GM12878 (cell line): ENCODE results near the gene CDKL5. TPM values are rescaled to one million over a fixed set of nuclear protein-coding genes. Genes with fewer than 3 reads are reported as not detected.

ENCODE experiments used
- ATAC-seq: fragments of 200-7000 bp; cut with Tn5 transposase; 3 replicates; pipeline ENCODE4 v1.9.1; 2020; ENCODE audit warnings: mild to moderate bottlenecking, moderate library complexity
- BruUV-seq: library from RNA; stranded (reverse); fragments of 400-500 nt; replicated peaks from 2 replicates; lab custom pipeline; 2021; lab: Mats Ljungman, UMichigan
- CTCF ChIA-PET: fragments of 300-600 bp; sonication (Branson Sonifier 250); formaldehyde crosslinking; extraction: SDS; loops from one replicate; lab custom pipeline; 2021; ENCODE audit warnings: inconsistent platforms; lab: Yijun Ruan, JAX
- POLR2A ChIA-PET: fragments of 350-600 bp; formaldehyde crosslinking; extraction: SDS; loops from one replicate; lab custom pipeline; 2021; ENCODE audit warnings: inconsistent platforms; lab: Charles Lee
- RAD21 ChIA-PET: fragments of 300-600 bp; sonication (Branson Sonifier 250); formaldehyde crosslinking; loops from one replicate; lab custom pipeline; 2023; ENCODE audit warnings: antibody characterized with exemption; ENCODE audit not compliant: unreplicated experiment; lab: Charles Lee
- SMC1A ChIA-PET: fragments of 300-600 bp; sonication (Branson Sonifier 250); formaldehyde crosslinking; loops from one replicate; lab custom pipeline; 2023; ENCODE audit not compliant: unreplicated experiment, uncharacterized antibody; lab: Charles Lee
- DNase-seq: peaks from one replicate; pipeline ENCODE4 v3.0.0-alpha.2; 2011; ENCODE audit warnings: low read depth, low spot score
- FAIRE-seq: peaks from 3 replicates; lab custom pipeline; 2011; peaks lifted over from hg19 to GRCh38; lab: Jason Lieb, UNC
- H2AFZ ChIP-seq: 2 replicates; pipeline ENCODE4 v1.6.0; 2011; ENCODE audit warnings: low read depth, low read length, control low read depth; ENCODE audit not compliant: control insufficient read depth
- H3K27ac ChIP-seq: 2 replicates; pipeline ENCODE4 v1.5.1; 2011; ENCODE audit warnings: control low read depth; ENCODE audit not compliant: control insufficient read depth, insufficient read depth
- H3K27me3 ChIP-seq, 2 experiments: replicated peaks in 1 of 2; 2 replicates each; pipeline versions ENCODE4 v1.6.0 to v1.6.1; 2011; ENCODE audit warnings: low read length in 1 of 2; ENCODE audit not compliant: control insufficient read depth in 2 of 2, insufficient read depth in 2 of 2
- H3K36me3 ChIP-seq, 2 experiments: 2 replicates each; pipeline ENCODE4 v1.5.1; 2011; ENCODE audit warnings: low read length in 1 of 2; ENCODE audit not compliant: control insufficient read depth in 2 of 2, insufficient read depth in 2 of 2
- H3K4me1 ChIP-seq: 2 replicates; pipeline ENCODE4 v1.6.1; 2011; ENCODE audit warnings: mild to moderate bottlenecking, low read length, moderate library complexity, mixed read lengths; ENCODE audit not compliant: control insufficient read depth, insufficient read depth
- H3K4me2 ChIP-seq: 2 replicates; pipeline ENCODE4 v1.6.0; 2011; ENCODE audit warnings: control low read depth; ENCODE audit not compliant: control insufficient read depth, insufficient read depth
- H3K4me3 ChIP-seq: fragments of 200-600 bp; sonication (generic); 2 replicates; pipeline ENCODE4 v1.5.1; 2016
- H3K79me2 ChIP-seq: 2 replicates; pipeline ENCODE4 v1.6.0; 2011; ENCODE audit warnings: low read length; ENCODE audit not compliant: control insufficient read depth, insufficient read depth
- H3K9ac ChIP-seq: 2 replicates; pipeline ENCODE4 v1.8.0; 2011; ENCODE audit warnings: low read length, control low read depth, mixed read lengths; ENCODE audit not compliant: control insufficient read depth, insufficient read depth
- H3K9me3 ChIP-seq: replicated peaks from 3 replicates; pipeline ENCODE4 v1.5.1; 2011; ENCODE audit warnings: mild to moderate bottlenecking, low read length; ENCODE audit not compliant: control insufficient read depth, insufficient read depth
- H4K20me1 ChIP-seq: 2 replicates; pipeline ENCODE4 v1.6.0; 2011; ENCODE audit not compliant: control insufficient read depth, insufficient read depth
- BHLHE40 ChIP-seq, 2 experiments: fragments of 450-650 bp in 1 of 2; IDR thresholded peaks; 2 replicates each; pipeline ENCODE4 v1.6.1; 2011 to 2017; ENCODE audit warnings: low read depth in 2 of 2, borderline replicate concordance in 1 of 2, improper control_type of control experiment in 1 of 2, low read length in 1 of 2, mild to moderate bottlenecking in 1 of 2
- ETV6 ChIP-seq, 2 experiments: fragments of 450-650 bp in 1 of 2; IDR thresholded peaks in 1 of 2; conservative IDR thresholded peaks in 1 of 2; 2 replicates each; pipeline ENCODE4 v1.6.1; 2014; ENCODE audit warnings: antibody characterized with exemption in 1 of 2, borderline replicate concordance in 1 of 2, low read depth in 1 of 2, mild to moderate bottlenecking in 1 of 2, moderate library complexity in 1 of 2
- MYB ChIP-seq: fragments of 150-350 bp; IDR thresholded peaks from 2 replicates; pipeline ENCODE4 v1.6.1; 2014; ENCODE audit warnings: mild to moderate bottlenecking, low read depth, low read length, borderline replicate concordance
- NR2C2 ChIP-seq: IDR thresholded peaks from 2 replicates; pipeline ENCODE4 v1.6.1; 2011; ENCODE audit warnings: borderline replicate concordance, low read depth; ENCODE audit not compliant: control insufficient read depth, insufficient read length
- RBBP5 ChIP-seq: fragments of 200-600 bp; sonication (generic); conservative IDR thresholded peaks from 2 replicates; pipeline ENCODE4 v1.6.1; 2016
- TARDBP ChIP-seq: IDR thresholded peaks from 2 replicates; pipeline ENCODE4 v1.6.1; 2016; ENCODE audit warnings: borderline replicate concordance
- WGBS: methylation state at CpG from one replicate; pipeline ENCODE4 v1.1.6; 2016; ENCODE audit warnings: low lambda C conversion rate; ENCODE audit not compliant: insufficient replicate concordance, insufficient coverage; ENCODE audit errors: missing lambda C conversion rate; 5-methylcytosine and 5-hydroxymethylcytosine counted together
- in situ Hi-C: fragments of 300-500 bp; cut with MboI; formaldehyde crosslinking; loops from 9 replicates; pipeline ENCODE4 v1.14.3; 2018; ENCODE audit warnings: mixed read lengths
- intact Hi-C: fragments of 100-400 bp; cut with micrococcal nuclease; formaldehyde crosslinking; loops from one replicate; pipeline ENCODE4 v1.14.2; 2022; ENCODE audit not compliant: unreplicated experiment
- polyA plus RNA-seq, 11 experiments: library from polyadenylated mRNA; depleted of rRNA in 4 of 11; unstranded in 6 of 11; stranded (reverse) in 5 of 11; fragments of >200 nt; fragmentation: Nextera tagmentation in 4 of 11; fragmentation: Illumina TruSeq in 1 of 11; extraction: Ambion mirVana in 4 of 11; extraction: Trizol in 1 of 11; gene quantifications; 1 replicate in 1 of 11; 2 replicates in 10 of 11; pipeline versions ENCODE4 v1.2.1 to v1.2.3, GENCODE V29; 2011 to 2016; ENCODE audit warnings: inconsistent platforms in 2 of 11, missing spikeins in 2 of 11, low read depth in 1 of 11
- total RNA-seq, 4 experiments: library from RNA; depleted of rRNA in 3 of 4; stranded (reverse); fragments of >200 nt in 3 of 4; fragmentation: Illumina TruSeq in 1 of 4; extraction: Trizol in 1 of 4; gene quantifications; 2 replicates each; pipeline versions ENCODE4 v1.2.1 to v1.2.3, GENCODE V29; 2013 to 2021
- TF ChIP-seq, protein P1 (sequence below): fragments of 450-650 bp; IDR thresholded peaks from 2 replicates; pipeline ENCODE4 v1.6.1; 2016; ENCODE audit warnings: mild to moderate bottlenecking
- TF ChIP-seq, protein P2 (sequence below): fragments of 450-650 bp; IDR thresholded peaks from 2 replicates; pipeline ENCODE4 v1.6.1; 2017; ENCODE audit warnings: mild to moderate bottlenecking, moderate library complexity
- TF ChIP-seq, protein P3 (sequence below): IDR thresholded peaks from 2 replicates; pipeline ENCODE4 v1.6.1; 2012; ENCODE audit warnings: mild to moderate bottlenecking, low read depth, low read length

The CDKL5 gene
- total and polyA plus RNA-seq, 10 of the 15 experiments (the other 5 are each of a cell fraction or from before 2014, with no cell fraction given): 1.4 to 14.5 (median 6.3) TPM

DNA sequence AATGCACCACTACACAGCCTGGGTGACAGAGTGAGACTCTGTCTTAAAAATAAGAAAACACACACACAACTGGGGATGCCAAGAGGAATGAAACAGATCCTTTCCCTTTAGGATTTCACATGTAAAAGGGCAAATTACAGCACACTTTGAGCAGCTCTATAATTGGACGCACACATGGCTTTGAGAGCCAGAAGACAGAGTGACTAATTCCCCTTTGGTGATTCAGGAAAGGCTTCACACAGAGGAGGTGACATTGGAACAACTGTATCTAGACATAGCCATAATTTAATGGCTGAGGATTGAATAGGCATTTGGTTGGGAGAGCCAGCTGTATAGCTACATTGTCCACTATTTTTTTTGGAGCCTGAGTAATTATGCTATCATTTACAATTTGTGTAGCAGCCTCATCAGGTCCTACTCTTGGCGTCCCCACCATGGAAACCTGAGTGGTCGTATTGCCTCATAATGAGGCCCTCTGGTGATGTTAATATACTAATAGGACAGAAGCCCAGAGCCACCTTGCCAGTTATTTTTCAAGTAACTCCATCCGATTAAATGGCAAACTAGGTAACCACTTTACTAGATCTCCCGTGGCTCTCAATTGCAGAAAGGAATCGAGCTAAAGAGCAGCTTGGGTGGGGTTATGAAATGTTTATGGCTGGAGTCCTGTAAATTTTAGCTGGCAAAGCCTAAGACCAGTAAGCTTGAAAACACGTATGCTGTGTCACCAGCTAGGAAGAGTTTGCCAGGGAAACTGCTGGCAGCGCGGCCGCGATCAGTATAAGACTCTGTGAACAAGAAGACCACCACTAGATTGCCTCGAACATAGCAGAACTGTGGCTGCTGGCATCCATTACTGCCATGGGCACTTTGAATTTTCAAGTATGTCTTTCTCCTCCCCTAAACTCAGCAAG lies 273.6 kb downstream of the CDKL5 start:
- POLR2A ChIA-PET: no interaction called here
- ATAC-seq (no peak), DNase-seq (no peak)
- SMC1A ChIA-PET: interaction anchor here (0.7 kb wide), 1 partner anchor 90 kb away, joined by 3 read pairs; no protein-coding TSS in a partner anchor
- in situ Hi-C loops: no loop called here
- Histone ChIP-seq H3K36me3 (no peaks in the 10 kb centered on the region), H2AFZ (no peak overlapping the region), H4K20me1 (no peaks in the 10 kb centered on the region)
- BruUV-seq: no TSS peak
- TF ChIP-seq MYB: no peak
- TF ChIP-seq, protein P1, sequence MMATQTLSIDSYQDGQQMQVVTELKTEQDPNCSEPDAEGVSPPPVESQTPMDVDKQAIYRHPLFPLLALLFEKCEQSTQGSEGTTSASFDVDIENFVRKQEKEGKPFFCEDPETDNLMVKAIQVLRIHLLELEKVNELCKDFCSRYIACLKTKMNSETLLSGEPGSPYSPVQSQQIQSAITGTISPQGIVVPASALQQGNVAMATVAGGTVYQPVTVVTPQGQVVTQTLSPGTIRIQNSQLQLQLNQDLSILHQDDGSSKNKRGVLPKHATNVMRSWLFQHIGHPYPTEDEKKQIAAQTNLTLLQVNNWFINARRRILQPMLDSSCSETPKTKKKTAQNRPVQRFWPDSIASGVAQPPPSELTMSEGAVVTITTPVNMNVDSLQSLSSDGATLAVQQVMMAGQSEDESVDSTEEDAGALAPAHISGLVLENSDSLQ: no peak
- TF ChIP-seq RBBP5: no peak
- no peak for TF ChIP-seq ETV6 (conservative IDR thresholded peaks at IDR 0.05 in 1 of 2, IDR thresholded peaks at IDR 0.05 in 1 of 2; ENCODE audit: borderline replicate concordance in 1 of 2, low read depth in 1 of 2)
- TF ChIP-seq, protein P2, sequence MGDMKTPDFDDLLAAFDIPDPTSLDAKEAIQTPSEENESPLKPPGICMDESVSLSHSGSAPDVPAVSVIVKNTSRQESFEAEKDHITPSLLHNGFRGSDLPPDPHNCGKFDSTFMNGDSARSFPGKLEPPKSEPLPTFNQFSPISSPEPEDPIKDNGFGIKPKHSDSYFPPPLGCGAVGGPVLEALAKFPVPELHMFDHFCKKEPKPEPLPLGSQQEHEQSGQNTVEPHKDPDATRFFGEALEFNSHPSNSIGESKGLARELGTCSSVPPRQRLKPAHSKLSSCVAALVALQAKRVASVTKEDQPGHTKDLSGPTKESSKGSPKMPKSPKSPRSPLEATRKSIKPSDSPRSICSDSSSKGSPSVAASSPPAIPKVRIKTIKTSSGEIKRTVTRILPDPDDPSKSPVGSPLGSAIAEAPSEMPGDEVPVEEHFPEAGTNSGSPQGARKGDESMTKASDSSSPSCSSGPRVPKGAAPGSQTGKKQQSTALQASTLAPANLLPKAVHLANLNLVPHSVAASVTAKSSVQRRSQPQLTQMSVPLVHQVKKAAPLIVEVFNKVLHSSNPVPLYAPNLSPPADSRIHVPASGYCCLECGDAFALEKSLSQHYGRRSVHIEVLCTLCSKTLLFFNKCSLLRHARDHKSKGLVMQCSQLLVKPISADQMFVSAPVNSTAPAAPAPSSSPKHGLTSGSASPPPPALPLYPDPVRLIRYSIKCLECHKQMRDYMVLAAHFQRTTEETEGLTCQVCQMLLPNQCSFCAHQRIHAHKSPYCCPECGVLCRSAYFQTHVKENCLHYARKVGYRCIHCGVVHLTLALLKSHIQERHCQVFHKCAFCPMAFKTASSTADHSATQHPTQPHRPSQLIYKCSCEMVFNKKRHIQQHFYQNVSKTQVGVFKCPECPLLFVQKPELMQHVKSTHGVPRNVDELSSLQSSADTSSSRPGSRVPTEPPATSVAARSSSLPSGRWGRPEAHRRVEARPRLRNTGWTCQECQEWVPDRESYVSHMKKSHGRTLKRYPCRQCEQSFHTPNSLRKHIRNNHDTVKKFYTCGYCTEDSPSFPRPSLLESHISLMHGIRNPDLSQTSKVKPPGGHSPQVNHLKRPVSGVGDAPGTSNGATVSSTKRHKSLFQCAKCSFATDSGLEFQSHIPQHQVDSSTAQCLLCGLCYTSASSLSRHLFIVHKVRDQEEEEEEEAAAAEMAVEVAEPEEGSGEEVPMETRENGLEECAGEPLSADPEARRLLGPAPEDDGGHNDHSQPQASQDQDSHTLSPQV: no peak
- no peak for TF ChIP-seq BHLHE40 (IDR thresholded peaks at IDR 0.05; ENCODE audit: borderline replicate concordance in 1 of 2, low read depth in 2 of 2, low read length in 1 of 2)
- no peak for TF ChIP-seq TARDBP
- TF ChIP-seq NR2C2: no peak
- TF ChIP-seq, protein P3, sequence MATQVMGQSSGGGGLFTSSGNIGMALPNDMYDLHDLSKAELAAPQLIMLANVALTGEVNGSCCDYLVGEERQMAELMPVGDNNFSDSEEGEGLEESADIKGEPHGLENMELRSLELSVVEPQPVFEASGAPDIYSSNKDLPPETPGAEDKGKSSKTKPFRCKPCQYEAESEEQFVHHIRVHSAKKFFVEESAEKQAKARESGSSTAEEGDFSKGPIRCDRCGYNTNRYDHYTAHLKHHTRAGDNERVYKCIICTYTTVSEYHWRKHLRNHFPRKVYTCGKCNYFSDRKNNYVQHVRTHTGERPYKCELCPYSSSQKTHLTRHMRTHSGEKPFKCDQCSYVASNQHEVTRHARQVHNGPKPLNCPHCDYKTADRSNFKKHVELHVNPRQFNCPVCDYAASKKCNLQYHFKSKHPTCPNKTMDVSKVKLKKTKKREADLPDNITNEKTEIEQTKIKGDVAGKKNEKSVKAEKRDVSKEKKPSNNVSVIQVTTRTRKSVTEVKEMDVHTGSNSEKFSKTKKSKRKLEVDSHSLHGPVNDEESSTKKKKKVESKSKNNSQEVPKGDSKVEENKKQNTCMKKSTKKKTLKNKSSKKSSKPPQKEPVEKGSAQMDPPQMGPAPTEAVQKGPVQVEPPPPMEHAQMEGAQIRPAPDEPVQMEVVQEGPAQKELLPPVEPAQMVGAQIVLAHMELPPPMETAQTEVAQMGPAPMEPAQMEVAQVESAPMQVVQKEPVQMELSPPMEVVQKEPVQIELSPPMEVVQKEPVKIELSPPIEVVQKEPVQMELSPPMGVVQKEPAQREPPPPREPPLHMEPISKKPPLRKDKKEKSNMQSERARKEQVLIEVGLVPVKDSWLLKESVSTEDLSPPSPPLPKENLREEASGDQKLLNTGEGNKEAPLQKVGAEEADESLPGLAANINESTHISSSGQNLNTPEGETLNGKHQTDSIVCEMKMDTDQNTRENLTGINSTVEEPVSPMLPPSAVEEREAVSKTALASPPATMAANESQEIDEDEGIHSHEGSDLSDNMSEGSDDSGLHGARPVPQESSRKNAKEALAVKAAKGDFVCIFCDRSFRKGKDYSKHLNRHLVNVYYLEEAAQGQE: no peak
- TF ChIP-seq, all 136 proteins: peak for 0
- intact Hi-C loops: no loop called here
- no peak for FAIRE-seq
- Histone ChIP-seq H3K4me1 (no peaks in the 10 kb centered on the region), H3K9ac (no peak overlapping the region), H3K4me3 (no peak overlapping the region), H3K9me3 (no peaks in the 10 kb centered on the region; the same call in 2 of the 3 replicates), H3K79me2 (no peaks in the 10 kb centered on the region), H3K27ac (no peak overlapping the region), H3K27me3 (no peaks in the 10 kb centered on the region; a peak in 1 of 4 replicates), H3K4me2 (no peak overlapping the region)
- ChIA-PET CTCF (no interaction called here), RAD21 (no interaction called here)
- 58% methylated on average over 12 of the region's 12 CpGs for WGBS
